Measurements from ENCODE around the gene DDB1. TPM values are rescaled to one million over a fixed set of nuclear protein-coding genes. Genes with fewer than 3 reads are reported as not detected.

Gene DDB1
- total and polyA plus RNA-seq, 2 of the 13 experiments (the other 11 are each of a cell fraction or from before 2014, with no cell fraction given), result 217 to 266 TPM

GRCh38 chr11:61294717-61295595 is 37.9 kb downstream of the DDB1 start, which contains the start of gene VWCE (continued):
- no peak; the same call in 1 of the 2 replicates for TF ChIP-seq ZNF878 (CRISPR knock-in tag; IDR thresholded peaks at IDR 0.05)
- peak; percentile 86 for TF ChIP-seq ZC3H13 (CRISPR knock-in tag; IDR thresholded peaks at IDR 0.05)
- TF ChIP-seq ZBTB26 (CRISPR knock-in tag; IDR thresholded peaks at IDR 0.05; ENCODE audit: borderline replicate concordance), result no peak
- peak; percentile 75 for TF ChIP-seq ETV5 (CRISPR knock-in tag; IDR thresholded peaks at IDR 0.05; ENCODE audit: borderline replicate concordance)
- peak; percentile 87 for TF ChIP-seq ZBTB7A (CRISPR knock-in tag; IDR thresholded peaks at IDR 0.05)
- TF ChIP-seq ADNP (CRISPR knock-in tag; IDR thresholded peaks at IDR 0.05), result no peak
- TF ChIP-seq ZNF276 (CRISPR knock-in tag; IDR thresholded peaks at IDR 0.05; ENCODE audit: low read depth), result no peak
- peak; percentile 60 for TF ChIP-seq RBM39 (IDR thresholded peaks at IDR 0.05; ENCODE audit: low read depth, low read length, poor library complexity, severe bottlenecking)
- TF ChIP-seq ZFP36L2 (CRISPR knock-in tag; IDR thresholded peaks at IDR 0.05), result no peak
- TF ChIP-seq AGO2 (optimal IDR thresholded peaks at IDR 0.05; ENCODE audit: low read depth, low read length), result peak; percentile 77
- 0 out of 2 replicates have a peak, but pooled peaks have one; percentile 65 for TF ChIP-seq FOXO4 (CRISPR knock-in tag; conservative IDR thresholded peaks at IDR 0.05)
- no peak; the same call in 1 of the 2 replicates for TF ChIP-seq RXRA (CRISPR knock-in tag; IDR thresholded peaks at IDR 0.05)
- TF ChIP-seq MTA3 (CRISPR knock-in tag; IDR thresholded peaks at IDR 0.05), result no peak
- peak; percentile 83; the same call in 1 of the 2 replicates for TF ChIP-seq YEATS4 (CRISPR knock-in tag; IDR thresholded peaks at IDR 0.05; ENCODE audit: borderline replicate concordance)
- TF ChIP-seq ZIK1 (CRISPR knock-in tag; IDR thresholded peaks at IDR 0.05; ENCODE audit: borderline replicate concordance, low read depth), result peak; percentile 75; the same call in 1 of the 2 replicates
- TF ChIP-seq GRHL1 (CRISPR knock-in tag; conservative IDR thresholded peaks at IDR 0.05), result no peak
- TF ChIP-seq FOXJ3 (CRISPR knock-in tag; IDR thresholded peaks at IDR 0.05; ENCODE audit: borderline replicate concordance), result peak; percentile 32; the same call in 1 of the 2 replicates
- no peak for TF ChIP-seq RFX3 (CRISPR knock-in tag; IDR thresholded peaks at IDR 0.05)
- TF ChIP-seq ZFP82 (CRISPR knock-in tag; IDR thresholded peaks at IDR 0.05; ENCODE audit: borderline replicate concordance), result peak; percentile 94
- peak; percentile 92 for TF ChIP-seq KDM2A (CRISPR knock-in tag; IDR thresholded peaks at IDR 0.05; ENCODE audit: borderline replicate concordance, low read depth)
- TF ChIP-seq ZNF563 (CRISPR knock-in tag; IDR thresholded peaks at IDR 0.05), result no peak; the same call in 1 of the 2 replicates
